ENCODE data around the gene HEPN1. TPM values are rescaled to one million over a fixed set of nuclear protein-coding genes. Genes with fewer than 3 reads are reported as not detected.

HEPN1 gene
- total RNA-seq: 0.19 and 0.33 TPM in 2 replicates

DNA sequence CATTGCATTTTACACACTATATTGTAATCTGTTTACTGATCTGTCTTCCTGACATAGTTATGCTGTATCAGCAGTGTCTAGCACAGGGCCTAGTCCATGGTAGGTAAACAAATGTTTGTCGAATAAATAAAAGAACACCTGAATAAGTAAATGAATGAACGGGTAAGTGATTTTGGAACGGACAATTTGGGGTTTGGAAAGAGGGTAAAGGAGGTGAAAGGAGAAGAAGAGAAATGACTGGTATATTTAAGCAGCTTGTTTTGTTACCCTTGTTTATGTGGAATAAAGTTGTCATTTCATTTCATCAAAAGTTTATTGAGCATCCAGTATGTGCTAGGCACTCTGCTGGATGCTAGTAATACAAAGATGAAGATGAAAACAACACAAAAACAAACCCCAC is at the start of gene HEPN1:
HEPN1 (plus strand) TSS at position 301 of the 400 bp plus-strand sequence.

DNA sequence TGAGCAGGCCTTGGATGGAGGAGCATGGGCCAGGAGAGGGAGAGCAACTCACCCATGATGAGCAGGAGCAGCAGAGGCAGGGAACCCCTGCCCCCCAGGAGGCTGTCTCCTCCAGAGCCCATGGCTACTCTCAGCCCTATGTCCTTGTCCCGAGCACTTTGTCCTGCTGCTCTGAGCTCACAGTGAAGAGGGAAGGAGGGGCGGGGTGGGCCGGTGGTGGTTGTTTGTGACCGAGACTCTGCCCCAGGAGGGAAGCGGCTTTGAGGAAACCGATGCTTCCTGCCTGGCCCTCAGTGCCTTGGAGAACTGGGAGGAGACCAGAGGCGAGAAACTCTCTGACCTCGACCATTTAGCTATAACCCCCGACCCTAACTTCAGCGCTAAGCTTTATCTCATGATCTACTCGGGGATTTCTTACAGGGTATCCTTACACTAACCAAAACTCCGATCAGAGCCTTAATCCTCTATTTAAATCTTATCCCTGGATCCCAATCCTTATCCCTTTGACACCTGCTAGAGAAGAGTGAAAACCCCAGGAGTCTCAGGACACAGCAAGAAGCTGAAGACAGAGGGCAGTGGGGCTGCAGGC is 21.3 kb upstream of the HEPN1 start, which contains the start of gene ROBO4:
ROBO4 (minus strand) TSS at position 192 of the 589 bp plus-strand sequence; CDS start at position 122, 70 bp downstream.

GRCh38 chr11:124935548-124936514 is 16.8 kb downstream of the HEPN1 start, which contains the start of gene HEPACAM:
Gene HEPACAM (minus strand): TSS chr11:124936047. CDS start chr11:124936006, 41 bp downstream.

DNA sequence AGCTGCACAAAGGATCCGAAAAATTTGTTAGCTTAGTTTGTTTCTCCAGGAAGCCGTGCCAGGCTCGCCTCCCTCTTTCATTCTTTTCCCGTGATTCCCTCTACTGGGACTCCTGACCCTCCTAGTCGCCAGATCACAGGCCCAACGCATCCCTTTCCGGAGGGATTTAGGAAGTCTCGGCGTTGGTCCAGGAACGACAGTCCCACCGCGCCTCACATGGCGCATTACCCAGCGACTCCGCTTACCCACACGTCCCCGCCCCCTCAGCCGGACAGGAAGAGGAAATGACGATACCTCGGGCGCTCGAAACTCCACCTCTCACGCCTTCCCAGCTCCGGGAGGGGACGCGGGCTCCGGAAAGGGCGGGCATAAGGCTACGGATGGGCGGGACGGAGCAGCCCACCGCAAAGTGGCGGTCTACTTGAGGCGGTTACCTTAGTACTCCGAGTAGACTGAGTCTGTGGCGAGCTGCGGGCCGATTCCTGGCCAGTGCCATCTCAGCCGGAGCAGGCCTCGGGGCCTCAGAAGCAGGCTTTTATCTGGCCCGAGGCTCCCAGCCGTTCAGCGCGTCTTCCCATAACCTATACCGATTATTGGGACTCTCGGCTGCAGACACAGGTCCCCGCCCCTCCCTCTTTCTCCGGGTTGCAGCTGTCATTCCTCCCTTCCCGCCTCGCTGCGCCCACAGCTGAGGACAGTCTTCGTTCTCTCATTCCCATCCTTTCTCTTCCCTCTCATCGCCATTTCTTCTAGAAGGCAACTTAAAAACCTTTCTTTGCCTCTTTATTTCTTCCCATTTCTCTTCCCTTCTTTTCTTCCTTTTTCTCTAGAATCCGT is 34.9 kb downstream of the HEPN1 start, which contains the start of gene CCDC15:
CCDC15 (plus strand) TSS at position 450 of the 837 bp plus-strand sequence. CDS start 531 bp downstream, outside the sequence.

Other genes with a start within 250 kb of the HEPN1 start
- 12.9 and 14.7 TPM in 2 replicates for gene SIAE, start 245.5 kb upstream of the HEPN1 start, total RNA-seq
- gene SPA17, start 245.3 kb upstream of the HEPN1 start, total RNA-seq: 7.5 and 8.6 TPM in 2 replicates
- 2.6 and 4.8 TPM in 2 replicates for gene NRGN, start 179.3 kb upstream of the HEPN1 start, total RNA-seq
- gene VSIG2, start 167.0 kb upstream of the HEPN1 start, total RNA-seq: 0.33 and 0.86 TPM in 2 replicates
- gene ESAM, start 157.0 kb upstream of the HEPN1 start, total RNA-seq: 114 and 190 TPM in 2 replicates
- 15.4 and 15.8 TPM in 2 replicates for gene MSANTD2, start 118.8 kb upstream of the HEPN1 start, total RNA-seq
- 20.5 and 50.6 TPM in 2 replicates for gene ROBO3, start 53.8 kb upstream of the HEPN1 start, total RNA-seq
- 505 and 745 TPM in 2 replicates for gene ROBO4, start 21.4 kb upstream of the HEPN1 start, total RNA-seq
- gene HEPACAM, start 16.8 kb downstream of the HEPN1 start, total RNA-seq: 0.19 TPM in 1 of 2 replicates, not detected in the other
- gene CCDC15, start 35.0 kb downstream of the HEPN1 start, total RNA-seq: 1.6 and 4.2 TPM in 2 replicates
- gene SLC37A2, start 144.1 kb downstream of the HEPN1 start, total RNA-seq: 0.98 and 2.7 TPM in 2 replicates
- 14.4 and 23.1 TPM in 2 replicates for gene TMEM218, start 192.4 kb downstream of the HEPN1 start, total RNA-seq
- gene PKNOX2, start 245.5 kb downstream of the HEPN1 start, total RNA-seq: 0.10 and 0.33 TPM in 2 replicates